Measurements from ENCODE around the gene TTLL11. TPM values are rescaled to one million over a fixed set of nuclear protein-coding genes. Genes with fewer than 3 reads are reported as not detected.

The TTLL11 gene
- total RNA-seq, 6 experiments from 2014 or later = 6.9 to 10.2 (median 8.3) TPM

DNA sequence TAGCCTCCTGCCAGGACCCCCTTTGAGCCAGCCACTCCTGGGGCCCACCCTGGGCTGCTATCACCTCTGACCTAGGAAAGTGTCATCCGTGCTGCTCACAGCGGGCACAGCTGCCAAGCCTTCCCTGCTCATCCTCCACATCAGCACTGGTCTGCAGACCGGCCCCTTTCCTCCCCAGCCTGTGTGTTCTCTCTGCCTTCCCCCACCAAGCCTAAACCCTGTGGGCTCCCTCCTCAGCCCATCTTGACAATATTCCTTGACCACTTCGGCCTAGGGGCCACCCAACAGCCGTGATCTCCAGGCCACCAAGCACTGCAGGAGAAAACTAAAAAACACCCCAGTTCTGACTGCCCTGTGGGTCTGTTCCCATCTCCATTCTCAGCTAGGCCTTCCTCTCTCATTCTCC is 306.6 kb downstream of the TTLL11 start:
- Mint-ChIP-seq H3K4me1 (ENCODE audit: low read depth) (no peaks in the 10 kb centered on the region), H3K4me3 (no peak overlapping the region), H3K27me3 (ENCODE audit: insufficient read depth) (peaks cover 7% of the 10 kb centered on the region), H3K9me3 (no peaks in the 10 kb centered on the region), H3K27ac (no peak overlapping the region), H3K36me3 (ENCODE audit: low read depth) (no peaks in the 10 kb centered on the region; the same call in 1 of the 2 replicates)
- TF ChIP-seq, protein P1, sequence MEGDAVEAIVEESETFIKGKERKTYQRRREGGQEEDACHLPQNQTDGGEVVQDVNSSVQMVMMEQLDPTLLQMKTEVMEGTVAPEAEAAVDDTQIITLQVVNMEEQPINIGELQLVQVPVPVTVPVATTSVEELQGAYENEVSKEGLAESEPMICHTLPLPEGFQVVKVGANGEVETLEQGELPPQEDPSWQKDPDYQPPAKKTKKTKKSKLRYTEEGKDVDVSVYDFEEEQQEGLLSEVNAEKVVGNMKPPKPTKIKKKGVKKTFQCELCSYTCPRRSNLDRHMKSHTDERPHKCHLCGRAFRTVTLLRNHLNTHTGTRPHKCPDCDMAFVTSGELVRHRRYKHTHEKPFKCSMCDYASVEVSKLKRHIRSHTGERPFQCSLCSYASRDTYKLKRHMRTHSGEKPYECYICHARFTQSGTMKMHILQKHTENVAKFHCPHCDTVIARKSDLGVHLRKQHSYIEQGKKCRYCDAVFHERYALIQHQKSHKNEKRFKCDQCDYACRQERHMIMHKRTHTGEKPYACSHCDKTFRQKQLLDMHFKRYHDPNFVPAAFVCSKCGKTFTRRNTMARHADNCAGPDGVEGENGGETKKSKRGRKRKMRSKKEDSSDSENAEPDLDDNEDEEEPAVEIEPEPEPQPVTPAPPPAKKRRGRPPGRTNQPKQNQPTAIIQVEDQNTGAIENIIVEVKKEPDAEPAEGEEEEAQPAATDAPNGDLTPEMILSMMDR (IDR thresholded peaks at IDR 0.05) = no peak
- DNase-seq = no peak

DNA sequence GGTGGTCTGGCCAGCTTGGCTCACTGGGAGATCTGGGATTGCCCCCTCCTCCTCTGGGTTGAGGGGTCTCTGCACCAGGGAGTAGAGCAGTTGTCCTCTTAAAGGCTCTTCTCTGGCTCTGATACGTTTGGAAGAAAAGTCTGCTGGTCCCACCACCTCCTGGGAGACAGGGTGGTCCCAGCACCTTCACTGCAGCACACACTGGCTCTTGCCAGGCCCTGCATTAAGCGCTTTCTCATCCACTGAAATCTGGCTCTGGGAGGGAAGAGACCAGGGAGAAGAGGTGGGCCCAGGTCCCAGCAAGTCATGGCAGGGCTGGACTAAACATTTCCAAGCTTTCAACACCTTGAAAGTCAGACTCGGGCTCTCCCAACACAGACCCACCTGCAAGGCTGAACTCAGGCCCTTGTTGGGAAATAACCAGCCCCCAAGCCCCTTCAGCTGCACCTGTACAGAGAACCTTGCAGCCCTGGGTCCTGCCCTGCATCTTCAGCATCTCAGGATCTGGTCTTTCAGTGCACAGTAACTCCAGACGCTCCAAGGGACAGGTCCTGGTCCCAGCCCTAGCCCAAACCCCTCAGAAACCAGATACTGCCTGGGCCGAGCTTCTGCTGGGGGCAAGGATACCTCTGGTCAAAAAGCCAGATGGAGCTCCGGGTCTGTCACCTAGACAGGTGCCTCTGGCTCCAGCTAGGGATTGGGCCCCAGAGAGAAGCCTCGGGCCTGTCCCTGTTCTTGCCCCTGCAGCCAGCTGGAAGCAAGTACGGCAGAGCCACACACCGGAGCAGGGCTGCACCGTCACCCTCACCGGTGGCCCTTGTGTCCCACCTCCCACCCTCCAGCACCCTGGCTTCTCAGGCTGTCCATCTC is 307.2 kb downstream of the TTLL11 start:
- TF ChIP-seq, protein P1 (IDR thresholded peaks at IDR 0.05) = no peak
- H3K27me3 Mint-ChIP-seq (ENCODE audit: insufficient read depth) = peaks cover 4% of the 10 kb centered on the region; the same call in 1 of the 2 replicates

DNA sequence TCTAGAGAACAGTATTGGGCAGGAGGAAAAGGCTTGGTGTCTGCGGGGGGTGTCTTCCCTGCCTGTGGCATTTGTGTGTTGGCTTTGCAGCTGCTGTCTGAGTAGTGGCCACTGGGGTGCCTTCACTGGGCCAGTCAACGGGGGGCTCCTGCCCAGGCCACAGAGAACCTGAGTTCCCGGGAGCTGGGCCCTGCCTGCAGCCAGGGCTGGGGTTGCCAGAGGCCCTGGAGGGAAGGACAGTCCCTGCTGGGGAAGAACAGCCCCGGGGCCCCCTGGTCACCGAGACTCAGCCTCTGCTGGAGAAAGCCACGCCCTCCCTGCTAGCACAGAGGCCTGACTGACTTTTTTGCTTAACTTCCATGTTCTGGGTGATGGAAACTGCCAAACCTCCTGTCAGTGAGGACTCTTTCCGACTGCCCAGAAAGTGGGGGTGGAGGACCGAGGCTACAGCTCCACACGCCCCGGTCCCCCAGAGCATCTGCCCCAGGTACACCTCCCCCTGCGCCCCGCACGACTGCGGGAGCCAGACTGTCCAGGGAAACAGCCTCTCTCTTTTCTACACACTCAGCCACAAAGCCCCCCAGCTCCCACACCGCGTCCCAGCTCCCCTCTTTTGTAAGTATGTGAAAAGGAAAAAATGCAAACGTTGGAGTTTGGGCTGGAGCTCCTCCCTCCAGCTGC is 308.2 kb downstream of the TTLL11 start:
- TF ChIP-seq, protein P1 (IDR thresholded peaks at IDR 0.05) = peak; percentile 22; the same call in 1 of the 2 replicates
- Mint-ChIP-seq H3K4me3 (no peak overlapping the region), H3K27ac (no peak overlapping the region; the same call in 1 of the 2 replicates), H3K9me3 (no peaks in the 10 kb centered on the region), H3K27me3 (ENCODE audit: insufficient read depth) (peaks cover 4% of the 10 kb centered on the region), H3K36me3 (ENCODE audit: low read depth) (no peaks in the 10 kb centered on the region; the same call in 1 of the 2 replicates), H3K4me1 (ENCODE audit: low read depth) (peaks cover 2% of the 10 kb centered on the region)
- no peak for DNase-seq

More for the DNA sequence above, 307.2 kb downstream of the TTLL11 start:
- Mint-ChIP-seq H3K27ac (no peak overlapping the region), H3K36me3 (ENCODE audit: low read depth) (no peaks in the 10 kb centered on the region; the same call in 1 of the 2 replicates), H3K4me3 (no peak overlapping the region), H3K9me3 (no peaks in the 10 kb centered on the region), H3K4me1 (ENCODE audit: low read depth) (no peaks in the 10 kb centered on the region)
- DNase-seq = no peak

DNA sequence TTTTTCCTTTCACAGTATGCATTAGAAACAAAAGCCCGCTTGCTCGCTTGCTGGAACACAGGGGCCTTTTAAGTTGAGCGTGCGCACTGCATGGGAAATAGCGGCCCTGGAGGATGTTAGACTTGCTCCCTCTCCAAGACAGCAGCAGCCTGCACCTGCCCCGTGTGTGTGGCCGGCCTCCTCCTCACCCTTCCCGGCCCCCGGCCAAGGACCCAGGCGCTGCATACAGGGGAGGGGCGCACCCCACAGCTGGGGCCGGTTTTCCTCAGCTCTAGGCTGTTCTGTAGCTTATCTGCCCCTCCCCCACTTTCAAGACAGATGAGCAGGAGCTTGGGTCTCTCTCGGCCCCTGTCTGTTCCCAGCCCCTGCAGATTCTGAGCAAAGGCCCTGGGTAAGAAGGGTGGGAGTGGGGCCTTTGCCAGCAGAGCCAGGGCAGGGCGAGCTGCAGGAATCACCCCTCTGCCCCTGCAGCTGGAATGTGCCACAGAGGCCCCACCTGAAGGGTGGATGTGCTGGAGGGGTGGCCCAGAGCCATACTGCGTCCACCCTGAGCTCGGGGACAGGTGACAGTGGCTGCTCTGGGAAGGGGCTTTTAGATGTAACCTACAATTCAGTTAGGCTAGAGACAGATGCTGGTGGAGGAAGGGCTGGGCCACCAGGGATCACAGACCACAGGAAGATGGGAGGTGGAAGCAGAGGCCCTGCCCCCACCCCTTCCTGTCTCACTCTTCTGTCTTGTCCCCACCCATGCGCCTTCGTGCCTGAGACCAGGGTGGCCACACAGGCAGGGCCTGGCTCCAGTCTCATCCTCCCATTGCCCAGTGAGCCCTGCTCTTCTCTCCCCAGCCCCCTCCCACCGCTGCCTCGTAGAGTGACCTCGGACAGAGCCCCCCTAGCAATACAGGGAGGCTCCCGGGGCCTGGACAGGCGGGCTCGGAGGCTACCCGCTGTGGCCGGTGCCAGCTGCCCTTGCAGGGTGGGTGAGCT is 309.3 kb downstream of the TTLL11 start:
- TF ChIP-seq, protein P1 (IDR thresholded peaks at IDR 0.05) = no peak
- no peak overlapping the region for H3K4me3 Mint-ChIP-seq
- peaks cover 12% of the 10 kb centered on the region for H3K4me1 Mint-ChIP-seq (ENCODE audit: low read depth)
- H3K36me3 Mint-ChIP-seq (ENCODE audit: low read depth) = peaks cover 4% of the 10 kb centered on the region
- H3K27me3 Mint-ChIP-seq (ENCODE audit: insufficient read depth) = peaks cover 4% of the 10 kb centered on the region
- DNase-seq = no peak
- no peak overlapping the region for H3K27ac Mint-ChIP-seq
- H3K9me3 Mint-ChIP-seq = peaks cover under 1% of the 10 kb centered on the region; the same call in 1 of the 2 replicates

DNA sequence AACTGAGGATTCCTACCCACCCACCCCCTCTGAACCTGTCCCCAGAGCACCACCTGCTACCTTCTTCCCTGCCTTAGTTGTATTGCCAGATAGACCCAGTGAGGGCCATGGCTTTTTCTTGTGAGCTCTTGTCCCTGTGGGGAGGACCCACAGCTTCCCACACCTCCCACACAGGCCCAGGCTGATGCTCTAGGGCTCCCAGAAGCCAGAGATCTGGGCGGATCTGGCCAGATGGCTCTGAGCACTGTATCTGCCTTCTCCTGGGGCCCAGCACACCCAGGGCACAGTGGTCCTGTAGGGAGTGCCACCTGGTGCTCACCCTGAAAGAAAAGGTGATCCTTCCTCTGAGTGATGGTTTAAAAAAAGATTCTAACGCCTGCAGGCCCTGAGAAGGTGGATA is 310.0 kb downstream of the TTLL11 start:
- DNase-seq = no peak

More for the DNA sequence above, 310.0 kb downstream of the TTLL11 start:
- Mint-ChIP-seq H3K27me3 (ENCODE audit: insufficient read depth) (peaks cover 4% of the 10 kb centered on the region), H3K4me3 (no peak overlapping the region), H3K4me1 (ENCODE audit: low read depth) (peaks cover 19% of the 10 kb centered on the region), H3K9me3 (peaks cover 7% of the 10 kb centered on the region), H3K27ac (no peak overlapping the region), H3K36me3 (ENCODE audit: low read depth) (peaks cover 11% of the 10 kb centered on the region)
- TF ChIP-seq, protein P1 (IDR thresholded peaks at IDR 0.05) = no peak
